WI38 (cell line): ENCODE results near the gene MBL2.

Experiments used
- H3K4me3 ChIP-seq: 2 replicates; pipeline ENCODE4 v1.5.1; 2011; ENCODE audit warnings: low read depth, mild to moderate bottlenecking, control low read depth, low read length
- TF ChIP-seq, protein P1 (sequence below): IDR thresholded peaks from 2 replicates; pipeline ENCODE4 v1.5.1; 2012; ENCODE audit warnings: low read depth, mild to moderate bottlenecking, control low read depth, low read length

Gene MBL2

DNA sequence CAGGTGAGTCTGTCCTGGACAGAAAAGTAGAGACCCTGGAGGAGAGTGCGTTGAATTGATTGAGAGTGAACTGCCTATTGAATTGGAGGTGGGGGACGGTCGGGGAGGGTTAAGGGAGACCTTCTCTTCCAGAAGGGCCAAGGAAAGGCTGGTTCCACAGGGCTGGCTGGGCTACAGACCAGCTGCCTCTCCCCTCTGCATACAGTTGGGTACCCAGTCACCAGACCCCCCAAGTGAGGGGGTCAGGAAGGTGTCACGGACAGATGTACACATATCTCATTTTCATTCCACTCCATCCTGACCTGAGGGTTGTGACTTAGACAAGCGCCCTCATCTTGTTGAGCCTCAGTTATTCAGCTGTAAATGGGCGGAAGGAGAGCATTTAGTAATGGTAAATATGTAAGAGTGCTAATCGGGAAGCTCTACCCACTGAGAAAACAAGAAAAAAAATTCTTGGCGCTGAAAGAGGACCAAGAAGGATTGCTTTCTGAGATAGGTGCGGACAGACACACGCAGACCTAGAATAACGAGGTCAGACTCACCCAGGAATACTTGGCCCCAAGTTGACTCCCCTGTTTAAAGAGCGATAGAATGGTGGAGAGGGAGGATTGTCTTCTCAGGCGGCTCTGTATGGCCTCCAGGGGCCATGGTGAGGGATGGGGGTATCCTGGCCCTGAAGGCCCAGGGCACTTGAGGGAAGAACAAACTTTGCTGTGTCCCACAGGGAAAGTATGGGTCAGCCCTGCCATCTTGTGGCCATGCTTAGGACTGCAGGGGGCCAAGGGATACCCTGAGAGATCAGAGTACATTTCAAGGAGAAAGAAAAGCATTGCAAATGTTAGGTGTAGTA lies 7.2 kb upstream of the MBL2 start:
- TF ChIP-seq, protein P1, sequence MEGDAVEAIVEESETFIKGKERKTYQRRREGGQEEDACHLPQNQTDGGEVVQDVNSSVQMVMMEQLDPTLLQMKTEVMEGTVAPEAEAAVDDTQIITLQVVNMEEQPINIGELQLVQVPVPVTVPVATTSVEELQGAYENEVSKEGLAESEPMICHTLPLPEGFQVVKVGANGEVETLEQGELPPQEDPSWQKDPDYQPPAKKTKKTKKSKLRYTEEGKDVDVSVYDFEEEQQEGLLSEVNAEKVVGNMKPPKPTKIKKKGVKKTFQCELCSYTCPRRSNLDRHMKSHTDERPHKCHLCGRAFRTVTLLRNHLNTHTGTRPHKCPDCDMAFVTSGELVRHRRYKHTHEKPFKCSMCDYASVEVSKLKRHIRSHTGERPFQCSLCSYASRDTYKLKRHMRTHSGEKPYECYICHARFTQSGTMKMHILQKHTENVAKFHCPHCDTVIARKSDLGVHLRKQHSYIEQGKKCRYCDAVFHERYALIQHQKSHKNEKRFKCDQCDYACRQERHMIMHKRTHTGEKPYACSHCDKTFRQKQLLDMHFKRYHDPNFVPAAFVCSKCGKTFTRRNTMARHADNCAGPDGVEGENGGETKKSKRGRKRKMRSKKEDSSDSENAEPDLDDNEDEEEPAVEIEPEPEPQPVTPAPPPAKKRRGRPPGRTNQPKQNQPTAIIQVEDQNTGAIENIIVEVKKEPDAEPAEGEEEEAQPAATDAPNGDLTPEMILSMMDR = peak; percentile 98
- H3K4me3 ChIP-seq = no peak overlapping the region

GRCh38 chr10:52778511-52779392 lies 6.2 kb upstream of the MBL2 start:
- H3K4me3 ChIP-seq = no peak overlapping the region
- TF ChIP-seq, protein P1 = no peak

DNA sequence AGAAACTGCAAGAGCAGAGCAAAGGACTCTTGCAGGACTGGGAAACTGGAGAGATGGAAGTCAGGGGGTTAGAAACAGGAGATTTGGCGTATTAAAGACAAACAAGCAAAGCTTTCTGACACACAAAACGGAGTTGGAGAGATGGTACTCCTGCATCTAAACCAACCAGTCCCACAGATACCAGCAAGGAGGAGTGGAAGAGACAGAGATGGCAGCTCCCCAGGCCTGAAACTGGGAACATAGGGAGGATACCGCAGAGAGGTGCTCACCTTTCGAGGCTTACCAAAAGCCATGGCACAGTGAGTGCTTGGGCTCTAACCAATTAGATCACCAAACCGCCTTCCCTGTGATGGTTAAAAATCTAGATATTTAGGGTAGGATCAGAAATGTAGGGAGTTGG lies 4.8 kb upstream of the MBL2 start:
- TF ChIP-seq, protein P1 = no peak
- no peak overlapping the region for H3K4me3 ChIP-seq

DNA sequence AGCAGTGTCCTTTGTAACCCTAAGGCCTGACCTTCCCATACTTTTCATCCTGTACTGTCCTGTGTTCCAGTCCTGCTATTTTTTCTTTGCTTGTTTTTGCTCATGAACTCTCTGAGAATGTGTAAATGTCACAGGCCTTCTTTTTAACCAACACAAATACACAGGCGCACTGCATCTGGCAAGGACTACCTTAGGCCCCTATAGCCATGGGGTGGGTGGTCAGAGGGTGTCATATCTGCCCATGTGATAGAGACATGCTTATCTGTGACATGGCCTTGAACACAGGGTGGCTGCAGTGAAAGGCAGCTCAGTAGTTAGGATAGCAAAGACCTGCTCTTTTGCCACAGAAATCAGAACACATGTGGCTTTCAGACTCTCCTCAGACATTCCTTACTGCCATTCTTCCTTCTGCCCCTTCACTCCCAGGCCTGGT lies 3.9 kb upstream of the MBL2 start:
- H3K4me3 ChIP-seq = no peak overlapping the region
- TF ChIP-seq, protein P1 = no peak

DNA sequence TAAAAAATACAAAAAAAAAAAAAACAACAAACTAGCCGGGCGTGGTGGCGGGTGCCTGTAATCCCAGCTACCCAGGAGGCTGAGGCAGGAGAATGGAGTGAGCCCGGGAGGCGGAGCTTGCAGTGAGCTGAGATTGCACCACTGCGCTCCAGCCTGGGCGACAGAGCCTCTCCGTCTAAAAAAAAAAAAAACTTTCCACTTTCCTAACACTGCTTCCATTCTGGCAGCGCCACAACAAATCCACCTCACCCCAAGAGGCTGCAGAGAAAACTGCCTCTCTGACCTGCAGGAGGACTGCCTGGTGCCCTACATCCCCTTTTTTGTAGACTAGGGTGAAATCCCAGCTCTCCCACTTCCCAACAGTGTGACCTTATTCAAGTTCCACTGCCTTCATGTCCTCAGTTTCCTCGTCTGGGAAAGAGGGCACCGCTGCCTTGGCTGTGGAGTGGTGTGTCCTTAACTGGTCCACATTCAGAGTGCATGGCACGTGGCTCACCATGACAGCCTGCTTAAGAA lies 2.6 kb upstream of the MBL2 start:
- no peak overlapping the region for H3K4me3 ChIP-seq
- TF ChIP-seq, protein P1 = no peak

DNA sequence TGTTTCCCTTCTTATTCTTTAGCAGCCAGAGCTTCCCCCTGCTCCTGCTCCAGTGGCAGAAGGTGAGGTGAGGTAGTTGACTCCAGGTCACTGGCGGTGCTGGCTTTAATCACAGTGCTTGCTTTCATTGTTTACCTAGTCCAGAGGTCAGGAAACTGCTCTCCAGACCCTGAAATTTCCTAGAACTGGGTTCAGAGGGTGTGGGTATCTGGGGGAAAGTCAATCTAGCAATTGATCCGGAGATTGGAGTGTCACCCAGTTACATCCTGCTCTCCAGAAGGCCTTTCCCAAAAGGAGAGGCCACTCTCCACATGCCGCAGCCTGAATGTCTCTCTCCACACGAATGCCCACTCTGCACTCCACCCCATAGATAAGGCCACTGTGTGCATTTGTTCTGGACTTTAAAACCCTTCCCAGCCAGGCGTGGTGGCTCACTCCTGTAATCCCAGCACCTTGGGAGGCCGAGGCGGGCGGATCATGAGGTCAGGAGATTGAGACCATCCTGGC lies 2.1 kb upstream of the MBL2 start:
- TF ChIP-seq, protein P1 = no peak
- H3K4me3 ChIP-seq = no peak overlapping the region
